GM23248 (cell line): ENCODE results near the gene LIM2. TPM values are rescaled to one million over a fixed set of nuclear protein-coding genes. Genes with fewer than 3 reads are reported as not detected.

ENCODE experiments used
- DNase-seq: peaks from one replicate; pipeline ENCODE4 v3.0.0-alpha.2; 2015
- H2AFZ ChIP-seq: fragments of 200-600 bp; sonication (generic); 2 replicates; pipeline ENCODE4 v1.6.1; 2016; ENCODE audit warnings: antibody characterized with exemption
- H3F3A ChIP-seq: fragments of 200-600 bp; sonication (generic); 2 replicates; pipeline ENCODE4 v1.6.1; 2016; ENCODE audit warnings: mild to moderate bottlenecking, antibody characterized with exemption, mixed run types; ENCODE audit not compliant: insufficient read depth
- H3K27ac ChIP-seq: fragments of 200-600 bp; sonication (generic); 2 replicates; pipeline ENCODE4 v1.5.1; 2016; ENCODE audit warnings: mild to moderate bottlenecking
- H3K27me3 ChIP-seq: fragments of 200-600 bp; sonication (generic); replicated peaks from 2 replicates; pipeline ENCODE4 v1.6.1; 2016; ENCODE audit warnings: mild to moderate bottlenecking; ENCODE audit not compliant: insufficient read depth
- H3K36me3 ChIP-seq: fragments of 200-600 bp; sonication (generic); 2 replicates; pipeline ENCODE4 v1.6.1; 2016; ENCODE audit warnings: low read depth, mild to moderate bottlenecking
- H3K4me1 ChIP-seq: fragments of 200-600 bp; sonication (generic); 2 replicates; pipeline ENCODE4 v1.6.1; 2016; ENCODE audit warnings: mild to moderate bottlenecking; ENCODE audit not compliant: insufficient read depth
- H3K4me2 ChIP-seq: fragments of 200-600 bp; sonication (generic); one replicate; pipeline ENCODE4 v1.6.1; 2016; ENCODE audit warnings: mild to moderate bottlenecking; ENCODE audit not compliant: unreplicated experiment
- H3K4me3 ChIP-seq: fragments of 200-600 bp; sonication (generic); 2 replicates; pipeline ENCODE4 v1.5.1; 2016; ENCODE audit warnings: mild to moderate bottlenecking
- H3K79me2 ChIP-seq: fragments of 200-600 bp; sonication (generic); 2 replicates; pipeline ENCODE4 v1.6.1; 2016; ENCODE audit warnings: mild to moderate bottlenecking; ENCODE audit not compliant: insufficient read depth
- H3K9ac ChIP-seq: fragments of 200-600 bp; sonication (generic); 2 replicates; pipeline ENCODE4 v1.6.1; 2016; ENCODE audit warnings: mild to moderate bottlenecking
- H3K9me2 ChIP-seq: fragments of 200-600 bp; sonication (generic); 2 replicates; pipeline ENCODE4 v1.6.1; 2016; ENCODE audit warnings: mixed run types, mild to moderate bottlenecking, moderate library complexity; ENCODE audit not compliant: insufficient read depth
- H3K9me3 ChIP-seq: fragments of 200-600 bp; sonication (generic); one replicate; pipeline ENCODE4 v1.6.1; 2017; ENCODE audit warnings: low read depth
- H4K20me1 ChIP-seq: fragments of 200-600 bp; sonication (generic); 2 replicates; pipeline ENCODE4 v1.6.0; 2016; ENCODE audit not compliant: insufficient read depth
- EZH2 ChIP-seq: fragments of 200-600 bp; sonication (generic); IDR thresholded peaks from 2 replicates; pipeline ENCODE4 v1.6.1; 2018; ENCODE audit warnings: antibody characterized with exemption, mild to moderate bottlenecking; ENCODE audit not compliant: insufficient read depth, poor library complexity, severe bottlenecking
- EZH2phosphoT487 ChIP-seq: fragments of 200-600 bp; sonication (generic); IDR thresholded peaks from 2 replicates; pipeline ENCODE4 v1.6.1; 2018; ENCODE audit warnings: antibody characterized with exemption, moderate library complexity, mild to moderate bottlenecking, low read depth; ENCODE audit not compliant: insufficient read depth
- WGBS, 2 experiments: methylation state at CpG; one replicate each; pipeline ENCODE4 v1.1.6; 2015 to 2017; ENCODE audit warnings: low lambda C conversion rate in 2 of 2, low coverage in 1 of 2; ENCODE audit errors: missing lambda C conversion rate in 2 of 2; 5-methylcytosine and 5-hydroxymethylcytosine counted together
- in situ Hi-C: fragments of 300-500 bp; cut with MboI; formaldehyde crosslinking; loops from 2 replicates; pipeline ENCODE4 v1.15.0; 2020
- polyA plus RNA-seq: library from polyadenylated mRNA; unstranded; fragments of >200 nt; fragmentation: Nextera tagmentation; extraction: Ambion mirVana; gene quantifications from 2 replicates; pipeline ENCODE4 v1.2.1, GENCODE V29; 2016
- total RNA-seq: library from RNA; depleted of rRNA; stranded (reverse); fragments of >200 nt; shearing (Covaris generic); gene quantifications from 2 replicates; pipeline ENCODE4 v1.2.3, GENCODE V29; 2014

The LIM2 gene
- total and polyA plus RNA-seq, 2 experiments from 2014 or later, result not detected

DNA sequence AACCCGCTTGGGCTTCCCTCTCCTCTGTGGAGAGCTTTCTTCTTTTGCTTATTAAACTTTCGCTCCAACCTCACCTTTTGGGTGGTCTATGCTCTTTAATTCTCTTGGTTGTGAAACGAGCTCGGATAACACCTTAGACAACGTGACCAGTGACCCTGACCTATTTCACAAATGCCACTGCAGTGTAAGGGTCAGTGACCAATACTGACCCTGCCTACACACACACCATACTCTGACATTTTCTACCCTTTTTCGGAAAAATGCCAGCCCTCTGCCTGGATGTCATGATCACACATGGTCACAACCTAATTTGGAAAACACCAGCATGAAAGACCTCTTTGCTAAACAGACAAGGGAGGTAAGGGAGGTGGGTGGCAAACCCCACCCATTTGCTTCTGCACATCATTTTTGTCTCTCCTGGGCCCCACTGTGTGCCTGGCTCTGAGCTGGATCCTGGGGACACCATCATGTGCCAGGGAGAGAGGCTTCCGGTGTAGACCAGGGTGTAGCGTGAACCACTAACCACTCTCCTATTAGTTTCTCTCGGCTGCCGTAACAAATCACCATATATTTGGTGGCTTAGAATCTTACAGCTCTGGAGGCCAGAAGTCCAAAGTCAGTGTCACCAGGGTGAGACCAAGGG is 31.5 kb downstream of the LIM2 start:
- H3K27ac ChIP-seq, result no peak overlapping the region
- no peaks in the 10 kb centered on the region for H3K36me3 ChIP-seq
- TF ChIP-seq EZH2phosphoT487 (no peak), EZH2 (no peak)
- peaks cover 21% of the 10 kb centered on the region for H3F3A ChIP-seq
- H3K9ac ChIP-seq, result no peak overlapping the region
- no peak for DNase-seq
- H3K4me3 ChIP-seq, result no peak overlapping the region
- in situ Hi-C loops, result no loop called here
- no peaks in the 10 kb centered on the region for H3K9me2 ChIP-seq
- no peaks in the 10 kb centered on the region for H4K20me1 ChIP-seq
- H3K9me3 ChIP-seq, result no peaks in the 10 kb centered on the region
- H2AFZ ChIP-seq, result no peak overlapping the region
- H3K27me3 ChIP-seq, result no peaks in the 10 kb centered on the region
- H3K79me2 ChIP-seq, result peaks cover 43% of the 10 kb centered on the region
- peaks cover 13% of the 10 kb centered on the region for H3K4me1 ChIP-seq
- 93 to 95% methylated on average over 10 of the region's 10 CpGs for WGBS, 2 experiments
- no peak overlapping the region for H3K4me2 ChIP-seq

DNA sequence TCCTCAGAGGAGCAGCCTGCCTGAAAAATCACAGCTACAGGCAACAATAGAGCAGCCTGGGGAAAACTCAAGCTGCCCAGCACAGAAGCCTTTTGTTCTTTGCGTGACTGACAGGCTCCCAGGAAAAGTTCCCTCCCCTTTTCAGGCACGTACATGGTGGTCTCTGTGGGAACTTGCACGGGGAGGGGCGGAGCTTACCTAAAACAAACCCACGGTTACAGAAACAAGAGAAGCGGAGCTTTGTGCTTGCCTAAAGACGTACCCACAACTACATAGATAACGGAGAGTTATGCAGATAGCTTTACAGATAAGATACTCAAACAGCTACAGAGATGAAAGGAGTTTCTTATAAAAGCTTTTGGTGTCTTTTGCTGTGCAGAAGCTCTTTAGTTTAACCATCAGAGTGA is 33.0 kb downstream of the LIM2 start:
- in situ Hi-C loops, result no loop called here
- no peaks in the 10 kb centered on the region for H3K9me3 ChIP-seq
- H3K4me3 ChIP-seq, result no peak overlapping the region
- no peak overlapping the region for H3K27ac ChIP-seq
- H3K9me2 ChIP-seq, result no peaks in the 10 kb centered on the region
- 72 to 76% methylated on average over 8 of the region's 8 CpGs for WGBS, 2 experiments
- H3K4me2 ChIP-seq, result no peak overlapping the region
- TF ChIP-seq EZH2phosphoT487, result no peak
- no peak overlapping the region for H3K9ac ChIP-seq
- peaks cover 15% of the 10 kb centered on the region for H3K4me1 ChIP-seq
- no peaks in the 10 kb centered on the region for H4K20me1 ChIP-seq
- H3K27me3 ChIP-seq, result no peaks in the 10 kb centered on the region
- no peaks in the 10 kb centered on the region for H3K36me3 ChIP-seq
- peaks cover 28% of the 10 kb centered on the region for H3K79me2 ChIP-seq
- peaks cover 19% of the 10 kb centered on the region for H3F3A ChIP-seq
- no peak for DNase-seq
- H2AFZ ChIP-seq, result no peak overlapping the region

DNA sequence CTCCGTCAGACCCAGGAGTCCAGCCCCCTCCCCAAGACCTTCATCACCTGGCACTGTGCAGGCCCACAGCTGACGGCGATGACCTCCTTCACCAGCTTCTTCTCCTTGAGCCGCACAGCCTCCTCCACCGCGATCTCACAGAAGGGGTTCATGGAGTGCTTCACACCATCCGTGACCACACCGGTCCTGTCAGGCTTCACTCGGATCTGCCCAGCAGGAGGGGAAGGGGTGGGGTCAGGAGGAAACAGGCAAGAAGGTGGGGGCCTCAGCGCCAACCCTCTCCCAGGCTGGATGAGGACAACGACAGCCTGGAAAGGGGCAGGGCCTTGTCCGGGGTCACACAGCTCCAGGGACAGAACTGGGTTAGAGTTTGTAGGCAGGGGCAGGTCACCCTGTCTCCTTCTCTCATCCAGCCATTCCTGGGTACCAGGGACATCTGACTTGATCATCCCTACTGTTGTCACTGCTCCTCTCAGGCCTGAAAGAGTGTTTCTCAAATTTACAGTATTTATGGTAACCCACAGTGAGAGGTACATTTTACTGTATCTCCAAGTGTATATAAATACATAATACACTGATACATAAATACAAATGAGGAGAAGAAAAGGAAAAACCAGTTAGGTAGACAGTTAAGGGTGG is 33.6 kb downstream of the LIM2 start:
- Histone ChIP-seq H3K27me3 (no peaks in the 10 kb centered on the region), H3K36me3 (no peaks in the 10 kb centered on the region), H3K4me2 (no peak overlapping the region), H3K4me3 (no peak overlapping the region), H3K9ac (no peak overlapping the region), H3K9me2 (no peaks in the 10 kb centered on the region), H2AFZ (no peak overlapping the region), H3K79me2 (peaks cover 28% of the 10 kb centered on the region), H3K4me1 (peaks cover 9% of the 10 kb centered on the region), H4K20me1 (no peaks in the 10 kb centered on the region), H3F3A (peaks cover 15% of the 10 kb centered on the region; the same call in 1 of the 2 replicates), H3K27ac (no peak overlapping the region), H3K9me3 (no peaks in the 10 kb centered on the region)
- no peak for DNase-seq
- WGBS, 2 experiments, result 75 to 78% methylated on average over 12 of the region's 12 CpGs
- no peak for TF ChIP-seq EZH2
- no peak for TF ChIP-seq EZH2phosphoT487
- in situ Hi-C loops, result no loop called here

DNA sequence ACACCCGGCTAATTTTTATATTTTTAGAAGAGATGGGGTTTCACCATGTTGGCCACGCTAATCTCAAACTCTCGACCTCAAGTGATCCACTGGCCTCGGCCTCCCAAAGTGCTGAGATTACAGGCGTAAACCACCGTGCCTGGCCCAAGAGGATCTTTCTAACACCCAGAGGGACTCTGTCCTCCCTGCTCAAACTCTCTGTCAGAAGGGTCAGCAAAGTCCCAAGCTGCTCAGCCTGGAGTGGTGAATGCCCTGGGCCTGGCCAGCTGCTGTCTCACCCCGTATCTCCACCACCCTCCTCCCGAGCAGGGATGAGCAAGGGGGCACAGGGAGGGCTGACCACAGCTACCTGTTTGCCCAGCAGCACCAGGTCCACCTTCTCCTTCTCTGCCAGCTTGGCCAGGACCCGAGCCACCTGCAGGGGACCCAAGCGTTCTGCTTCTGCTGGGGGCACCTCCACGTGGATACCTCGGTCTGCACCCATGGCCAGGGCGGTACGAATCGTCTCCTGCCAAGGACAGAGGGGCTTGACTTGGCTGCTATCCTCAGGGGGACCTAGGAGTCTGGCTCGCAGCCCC is 34.9 kb downstream of the LIM2 start:
- Histone ChIP-seq H3K4me3 (no peak overlapping the region), H3K9ac (no peak overlapping the region), H3K27ac (no peak overlapping the region), H3K79me2 (peaks cover 22% of the 10 kb centered on the region), H3K36me3 (no peaks in the 10 kb centered on the region; the same call in 1 of the 2 replicates), H3K27me3 (no peaks in the 10 kb centered on the region), H3K9me2 (no peaks in the 10 kb centered on the region), H4K20me1 (no peaks in the 10 kb centered on the region), H3K9me3 (no peaks in the 10 kb centered on the region), H3F3A (0 out of 2 replicates have a peak, but pooled peaks cover 8% of the 10 kb centered on the region), H2AFZ (no peak overlapping the region), H3K4me1 (peaks cover 5% of the 10 kb centered on the region; the same call in 1 of the 2 replicates), H3K4me2 (no peak overlapping the region)
- WGBS, 2 experiments, result 92 to 94% methylated on average over 15 to 16 of the region's 16 CpGs
- no peak for DNase-seq
- in situ Hi-C loops, result no loop called here
- TF ChIP-seq EZH2phosphoT487 (no peak), EZH2 (no peak)
